Measurements from ENCODE around the gene PEX3.

DNA sequence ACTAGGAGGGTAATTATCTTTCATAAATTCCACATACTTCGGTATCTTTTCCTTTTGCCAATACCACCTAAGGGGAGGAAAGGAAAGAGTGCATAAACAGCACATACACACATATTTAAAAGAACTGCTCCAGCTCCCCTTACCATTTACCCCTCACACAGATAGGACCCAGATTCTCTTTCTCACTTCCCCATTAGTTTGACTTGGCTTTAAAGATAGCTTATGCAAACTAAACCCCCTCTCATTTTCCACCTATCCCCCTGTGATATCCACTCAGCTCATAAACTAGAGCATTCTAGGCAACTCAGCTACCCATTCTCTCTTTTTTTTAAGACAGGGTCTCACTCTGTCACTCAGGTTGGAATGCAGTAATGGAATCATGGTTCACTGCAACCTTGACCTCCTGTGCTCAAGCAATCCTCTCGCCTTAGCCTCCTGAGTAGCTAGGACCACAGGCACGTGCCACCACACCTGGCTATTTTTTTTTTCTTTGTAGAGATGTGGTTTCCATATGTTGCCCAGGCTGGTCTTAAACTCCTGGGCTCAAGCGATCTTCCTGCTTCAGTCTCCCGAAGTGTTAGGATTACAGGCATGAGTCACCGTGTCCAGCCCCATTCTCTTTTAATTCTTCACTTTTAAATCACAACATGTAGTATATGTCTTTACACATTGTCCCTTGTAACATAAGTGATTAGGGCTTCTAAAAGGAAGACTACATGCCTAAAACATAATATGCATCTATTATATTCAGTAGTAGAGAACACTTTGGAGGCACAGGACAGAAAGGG lies 56.9 kb downstream of the PEX3 start:
- TF ChIP-seq ZFP30 (CRISPR knock-in tag; IDR thresholded peaks at IDR 0.05), result no peak
- TF ChIP-seq, protein P1, sequence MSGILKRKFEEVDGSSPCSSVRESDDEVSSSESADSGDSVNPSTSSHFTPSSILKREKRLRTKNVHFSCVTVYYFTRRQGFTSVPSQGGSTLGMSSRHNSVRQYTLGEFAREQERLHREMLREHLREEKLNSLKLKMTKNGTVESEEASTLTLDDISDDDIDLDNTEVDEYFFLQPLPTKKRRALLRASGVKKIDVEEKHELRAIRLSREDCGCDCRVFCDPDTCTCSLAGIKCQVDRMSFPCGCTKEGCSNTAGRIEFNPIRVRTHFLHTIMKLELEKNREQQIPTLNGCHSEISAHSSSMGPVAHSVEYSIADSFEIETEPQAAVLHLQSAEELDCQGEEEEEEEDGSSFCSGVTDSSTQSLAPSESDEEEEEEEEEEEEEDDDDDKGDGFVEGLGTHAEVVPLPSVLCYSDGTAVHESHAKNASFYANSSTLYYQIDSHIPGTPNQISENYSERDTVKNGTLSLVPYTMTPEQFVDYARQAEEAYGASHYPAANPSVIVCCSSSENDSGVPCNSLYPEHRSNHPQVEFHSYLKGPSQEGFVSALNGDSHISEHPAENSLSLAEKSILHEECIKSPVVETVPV (CRISPR knock-in tag; IDR thresholded peaks at IDR 0.05), result no peak
- no peak for TF ChIP-seq ZFP3 (CRISPR knock-in tag; IDR thresholded peaks at IDR 0.05)
- TF ChIP-seq BACH2 (CRISPR knock-in tag; IDR thresholded peaks at IDR 0.05; ENCODE audit: borderline replicate concordance), result no peak
- no peak for TF ChIP-seq ISL1 (CRISPR knock-in tag; IDR thresholded peaks at IDR 0.05)
- TF ChIP-seq, protein P2, sequence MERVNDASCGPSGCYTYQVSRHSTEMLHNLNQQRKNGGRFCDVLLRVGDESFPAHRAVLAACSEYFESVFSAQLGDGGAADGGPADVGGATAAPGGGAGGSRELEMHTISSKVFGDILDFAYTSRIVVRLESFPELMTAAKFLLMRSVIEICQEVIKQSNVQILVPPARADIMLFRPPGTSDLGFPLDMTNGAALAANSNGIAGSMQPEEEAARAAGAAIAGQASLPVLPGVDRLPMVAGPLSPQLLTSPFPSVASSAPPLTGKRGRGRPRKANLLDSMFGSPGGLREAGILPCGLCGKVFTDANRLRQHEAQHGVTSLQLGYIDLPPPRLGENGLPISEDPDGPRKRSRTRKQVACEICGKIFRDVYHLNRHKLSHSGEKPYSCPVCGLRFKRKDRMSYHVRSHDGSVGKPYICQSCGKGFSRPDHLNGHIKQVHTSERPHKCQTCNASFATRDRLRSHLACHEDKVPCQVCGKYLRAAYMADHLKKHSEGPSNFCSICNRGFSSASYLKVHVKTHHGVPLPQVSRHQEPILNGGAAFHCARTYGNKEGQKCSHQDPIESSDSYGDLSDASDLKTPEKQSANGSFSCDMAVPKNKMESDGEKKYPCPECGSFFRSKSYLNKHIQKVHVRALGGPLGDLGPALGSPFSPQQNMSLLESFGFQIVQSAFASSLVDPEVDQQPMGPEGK (CRISPR knock-in tag; IDR thresholded peaks at IDR 0.05; ENCODE audit: borderline replicate concordance), result no peak

Data from SK-N-SH treated with all-trans-retinoic acid at 6 μM for 48 hours (cell line).